SK-MEL-5 (cell line): ENCODE measurements around the gene PKP1. TPM values are rescaled to one million over a fixed set of nuclear protein-coding genes. Genes with fewer than 3 reads are reported as not detected.

ENCODE experiments used
- DNase-seq: peaks from one replicate; pipeline ENCODE4 v3.0.0-alpha.2; 2016; ENCODE audit warnings: low read depth, low spot score
- in situ Hi-C: cut with HindIII; loops from 2 replicates; pipeline ENCODE4 v1.10.0; 2016; ENCODE audit warnings: low sequenced_read_pairs, high pct_unique_total_duplicates, low pct_unique_long_range_greater_than_20kb
- total RNA-seq: library from RNA; depleted of rRNA; stranded (reverse); fragments of >200 nt; shearing (Covaris generic); gene quantifications from 2 replicates; pipeline ENCODE4 v1.2.3, GENCODE V29; 2014

The PKP1 gene
- total RNA-seq, 1 experiment from 2014 or later = not detected

- in situ Hi-C loops = no loop called here
- DNase-seq = no peak
Measured at GRCh38 chr1:201353186-201353940, 70.1 kb downstream of the PKP1 start.

- no peak for DNase-seq
- in situ Hi-C loops = no loop called here
Measured at GRCh38 chr1:201354151-201354900, 71.0 kb downstream of the PKP1 start.

- DNase-seq = no peak
- in situ Hi-C loops = no loop called here
Measured at GRCh38 chr1:201354901-201355295, 71.6 kb downstream of the PKP1 start.

GRCh38 chr1:201355471-201355870 is 72.2 kb downstream of the PKP1 start:
- no peak for DNase-seq
- in situ Hi-C loops = no loop called here

- DNase-seq = no peak
- in situ Hi-C loops = no loop called here
Measured at GRCh38 chr1:201356236-201356635, 72.9 kb downstream of the PKP1 start.

GRCh38 chr1:201356701-201357100 is 73.4 kb downstream of the PKP1 start:
- no peak for DNase-seq
- in situ Hi-C loops = no loop called here

GRCh38 chr1:201357211-201357610 is 73.9 kb downstream of the PKP1 start:
- DNase-seq = no peak
- in situ Hi-C loops = no loop called here

- DNase-seq = no peak
- in situ Hi-C loops = no loop called here
Measured at GRCh38 chr1:201357636-201358348, 74.5 kb downstream of the PKP1 start.

- DNase-seq = no peak
- in situ Hi-C loops = no loop called here
Measured at GRCh38 chr1:201358596-201358995, 75.3 kb downstream of the PKP1 start.

- in situ Hi-C loops = no loop called here
- DNase-seq = no peak
Measured at GRCh38 chr1:201359031-201359872, 75.9 kb downstream of the PKP1 start.

- DNase-seq = no peak
- in situ Hi-C loops = no loop called here
Measured at GRCh38 chr1:201359873-201360210, 76.5 kb downstream of the PKP1 start.

GRCh38 chr1:201360486-201360885 is 77.2 kb downstream of the PKP1 start:
- in situ Hi-C loops = no loop called here
- DNase-seq = no peak

- DNase-seq = no peak
- in situ Hi-C loops = no loop called here
Measured at GRCh38 chr1:201360901-201361651, 77.8 kb downstream of the PKP1 start.

GRCh38 chr1:201361652-201362504 is 78.6 kb downstream of the PKP1 start:
- in situ Hi-C loops = no loop called here
- DNase-seq = peak; percentile 67

GRCh38 chr1:201362906-201363305 is 79.6 kb downstream of the PKP1 start:
- in situ Hi-C loops = no loop called here

GRCh38 chr1:201363467-201363866 is 80.2 kb downstream of the PKP1 start:
- DNase-seq = no peak
- in situ Hi-C loops = no loop called here

More at GRCh38 chr1:201362906-201363305, 79.6 kb downstream of the PKP1 start:
- no peak for DNase-seq
